ENCODE data around the gene ARHGDIB.

Gene ARHGDIB

DNA sequence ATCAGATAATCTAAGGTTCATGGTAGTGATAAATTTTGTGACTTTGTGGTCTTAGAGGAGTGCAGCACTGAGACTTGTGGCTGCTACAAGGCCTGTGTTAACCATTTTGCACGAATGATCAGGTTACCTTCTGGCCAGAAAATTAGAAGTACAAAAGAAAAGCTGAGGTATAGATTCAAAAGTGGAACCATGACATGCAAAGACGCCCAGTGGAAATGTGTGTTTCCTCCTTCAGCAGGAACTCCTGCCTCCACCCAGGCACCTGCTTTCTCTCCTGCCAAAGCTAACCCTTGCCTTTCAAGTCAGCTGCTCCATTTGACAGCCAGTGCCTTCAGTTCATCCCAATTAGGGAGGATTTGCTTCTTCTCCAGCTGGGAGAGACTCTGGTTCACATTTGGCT lies 21.6 kb upstream of the ARHGDIB start:
- DNase-seq (ENCODE audit: low spot score), result no peak

DNA sequence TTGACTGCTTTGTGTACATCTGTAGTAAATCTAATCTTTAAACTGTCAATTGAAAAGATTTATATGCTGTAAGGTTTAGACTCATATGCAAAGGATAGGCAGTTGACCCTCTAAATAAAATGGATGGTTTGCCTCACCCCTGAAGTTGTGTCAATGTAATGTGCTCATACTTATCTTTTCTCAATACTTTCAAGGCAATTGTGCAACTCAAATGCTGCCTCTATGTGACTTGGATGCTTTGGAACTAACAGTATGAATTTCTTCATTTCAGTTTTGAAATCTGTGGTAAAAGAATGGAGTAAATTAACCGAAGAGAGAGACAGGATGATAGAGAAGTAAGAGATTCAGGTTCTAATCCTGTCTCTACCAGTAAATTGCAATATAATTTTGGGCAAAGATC lies 21.2 kb upstream of the ARHGDIB start:
- no peak for DNase-seq (ENCODE audit: low spot score)

DNA sequence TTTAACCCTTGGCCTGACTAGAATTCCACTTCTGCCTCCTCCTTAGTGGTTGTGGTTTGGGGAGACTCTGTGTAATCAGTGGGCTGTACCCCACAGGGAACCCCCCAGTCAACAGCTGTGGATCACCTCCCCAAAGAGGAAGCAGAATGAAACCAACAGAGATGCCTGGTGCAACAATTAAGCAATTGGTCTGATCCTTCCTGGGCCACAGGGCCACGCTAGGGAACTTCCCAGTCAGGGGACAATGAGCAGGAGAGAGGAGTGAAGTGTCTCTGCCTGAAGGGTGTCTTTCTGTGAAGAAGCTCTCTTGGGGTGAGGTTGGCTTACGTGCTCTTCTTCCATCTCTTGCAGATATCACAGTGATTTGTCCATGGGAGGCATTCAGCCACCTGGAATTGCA lies 19.6 kb upstream of the ARHGDIB start:
- no peak for DNase-seq (ENCODE audit: low spot score)

DNA sequence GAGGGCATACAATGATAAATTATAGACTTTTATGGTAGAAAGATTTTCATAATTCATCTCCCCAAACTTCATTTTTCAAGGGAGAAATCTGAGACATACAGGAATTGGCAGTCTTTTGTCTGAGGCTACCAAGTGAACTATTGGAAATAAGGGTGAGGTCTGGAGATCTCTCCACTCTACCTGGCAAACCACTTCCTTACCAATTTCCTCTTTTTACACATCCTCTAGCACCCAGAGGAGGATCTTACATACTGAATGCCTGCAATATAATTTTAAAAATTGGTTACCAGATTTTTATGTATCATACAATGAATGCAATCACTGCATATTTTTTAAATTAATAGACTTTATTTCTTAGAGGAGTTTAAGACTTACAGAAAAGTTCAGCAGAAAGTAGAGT lies 18.1 kb upstream of the ARHGDIB start:
- DNase-seq (ENCODE audit: low spot score), result no peak

DNA sequence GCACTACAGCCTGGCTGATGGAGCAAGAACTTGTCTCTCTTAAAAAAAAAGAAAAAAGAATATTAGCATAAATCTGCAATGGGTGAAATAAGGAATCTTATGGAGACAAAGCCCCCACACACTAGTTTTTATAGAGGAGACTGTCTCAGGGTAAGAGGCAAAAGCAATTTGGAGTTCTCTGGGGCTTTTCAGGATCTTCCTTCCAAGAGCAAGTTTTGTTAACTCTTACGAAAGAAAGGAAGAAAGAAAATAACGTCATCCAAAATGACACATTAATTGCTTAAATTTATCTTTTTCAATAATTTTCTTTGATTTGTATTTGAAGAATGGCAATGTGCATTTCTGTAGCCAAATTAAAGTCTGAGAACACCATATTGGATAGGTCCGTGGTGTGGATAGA lies 15.3 kb upstream of the ARHGDIB start:
- no peak for DNase-seq (ENCODE audit: low spot score)

DNA sequence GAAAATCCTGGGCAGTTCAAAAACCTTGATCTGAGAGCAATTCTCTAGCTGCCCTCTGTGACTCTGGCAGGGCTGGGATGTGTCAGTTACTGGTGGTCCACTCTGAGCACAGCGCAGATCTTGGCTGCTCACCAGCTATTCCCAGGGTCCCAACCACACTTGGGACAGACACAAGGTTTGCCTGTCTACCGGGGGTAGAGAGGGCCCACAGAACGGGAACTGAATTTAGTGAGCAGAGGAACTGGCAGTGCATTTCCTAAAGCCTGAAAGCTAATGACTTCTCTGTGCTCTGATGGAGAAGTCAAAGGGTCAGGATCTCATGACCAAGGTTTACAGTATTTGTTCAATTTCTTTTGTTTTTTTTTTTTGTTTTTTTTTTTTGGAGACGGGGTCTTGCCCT lies 14.1 kb upstream of the ARHGDIB start:
- DNase-seq (ENCODE audit: low spot score), result no peak

DNA sequence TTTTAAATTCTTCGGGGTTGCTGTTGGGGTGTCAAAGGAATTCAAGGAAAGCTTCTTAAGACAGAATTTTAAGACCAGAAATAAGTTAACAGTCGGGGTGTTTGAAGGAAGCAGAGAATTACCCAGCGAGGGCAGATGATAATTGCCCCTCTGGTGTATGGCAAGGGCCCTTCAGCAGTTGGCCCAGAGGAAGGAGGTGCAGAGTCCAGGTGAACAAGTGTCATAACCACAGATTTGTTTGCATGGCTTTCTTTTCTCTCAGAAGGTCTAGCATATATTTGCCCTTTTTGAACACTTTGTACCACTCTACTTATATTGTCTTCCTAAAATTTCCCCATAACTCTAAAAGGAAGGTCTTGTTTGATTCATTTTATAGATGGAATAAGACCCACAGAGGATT lies 13.2 kb upstream of the ARHGDIB start:
- DNase-seq (ENCODE audit: low spot score), result no peak

DNA sequence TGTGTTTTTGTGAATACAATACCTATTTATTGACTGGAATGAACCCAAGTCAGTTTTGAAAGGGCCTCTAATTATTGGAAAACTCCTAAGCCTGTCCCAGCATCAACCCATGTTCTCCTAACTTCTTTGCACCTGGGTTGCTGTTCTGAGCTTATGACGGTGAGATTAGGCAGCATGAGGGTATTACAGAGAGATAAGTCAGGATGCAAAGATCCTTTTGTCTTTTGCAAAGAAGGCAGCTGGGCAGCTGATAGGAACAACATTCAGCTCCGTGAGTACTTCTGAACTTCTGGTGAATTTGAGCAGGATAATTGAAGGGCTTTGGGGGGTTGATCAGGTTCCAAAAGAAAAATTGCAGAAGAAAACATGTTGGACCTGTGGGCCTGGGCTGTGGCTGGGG lies 11.4 kb upstream of the ARHGDIB start, which contains the start of gene PDE6H:
Gene PDE6H (plus strand): TSS at position 227 of the 400 bp plus-strand sequence. CDS start 4,971 bp downstream, outside the sequence.
- DNase-seq (ENCODE audit: low spot score), result no peak

DNA sequence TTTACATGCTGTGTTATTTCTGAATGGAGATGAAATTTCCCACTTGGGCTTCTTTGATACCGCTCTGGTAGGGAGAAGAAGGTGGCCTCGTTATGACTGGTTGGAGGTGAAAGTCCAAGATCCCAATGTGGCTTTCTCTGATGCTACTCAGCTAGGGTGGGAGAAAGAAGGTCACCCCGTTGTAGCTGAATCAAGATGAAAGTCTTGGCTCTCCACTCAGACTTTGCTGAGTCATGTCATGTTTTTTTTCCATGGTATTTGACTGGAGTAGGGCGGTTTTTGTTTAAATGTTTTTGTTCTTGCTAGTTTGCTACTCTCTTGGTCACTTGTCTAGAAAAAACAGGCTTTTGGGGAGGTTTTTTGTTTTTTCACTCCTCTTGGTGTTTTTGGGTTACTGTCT lies 9.1 kb upstream of the ARHGDIB start:
- no peak for DNase-seq (ENCODE audit: low spot score)

DNA sequence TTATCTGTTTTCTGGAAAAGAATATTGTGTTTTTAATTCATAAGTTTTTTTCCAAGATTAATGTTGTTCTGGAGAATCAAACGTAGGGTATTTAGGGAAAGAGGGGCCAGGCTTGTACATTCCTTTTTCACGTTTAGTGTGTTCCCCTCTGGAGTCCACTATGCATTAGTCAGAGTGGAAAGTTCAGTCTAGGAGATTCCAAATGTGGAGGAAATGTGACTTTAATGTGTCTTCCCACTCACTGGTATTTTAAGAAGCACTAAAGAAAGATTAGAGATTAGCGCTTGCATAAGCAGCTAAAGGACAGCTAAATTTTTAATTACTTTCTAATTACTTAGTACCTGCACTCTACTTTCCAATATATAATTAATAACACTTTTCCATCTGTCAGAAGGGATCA lies 7.1 kb upstream of the ARHGDIB start:
- no peak for DNase-seq (ENCODE audit: low spot score)

DNA sequence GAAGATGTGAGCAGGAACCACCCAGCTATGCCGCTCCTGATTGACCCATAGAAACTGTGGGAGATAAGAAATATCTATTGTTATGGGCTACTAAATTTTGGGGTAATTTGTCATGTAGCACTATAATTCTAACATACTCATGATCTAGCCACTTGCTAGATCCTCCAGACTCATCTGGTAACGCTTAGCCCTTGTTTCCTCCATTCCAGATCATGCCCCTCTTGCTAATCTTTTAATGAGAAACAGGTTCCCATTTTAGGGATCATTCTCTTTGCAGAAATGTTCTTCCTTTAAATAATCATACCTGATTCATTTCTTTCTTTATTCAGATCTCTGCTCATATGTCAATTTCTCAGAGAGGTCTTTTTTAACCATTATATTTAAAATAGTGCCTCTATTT lies 3.8 kb upstream of the ARHGDIB start:
- DNase-seq (ENCODE audit: low spot score), result no peak

DNA sequence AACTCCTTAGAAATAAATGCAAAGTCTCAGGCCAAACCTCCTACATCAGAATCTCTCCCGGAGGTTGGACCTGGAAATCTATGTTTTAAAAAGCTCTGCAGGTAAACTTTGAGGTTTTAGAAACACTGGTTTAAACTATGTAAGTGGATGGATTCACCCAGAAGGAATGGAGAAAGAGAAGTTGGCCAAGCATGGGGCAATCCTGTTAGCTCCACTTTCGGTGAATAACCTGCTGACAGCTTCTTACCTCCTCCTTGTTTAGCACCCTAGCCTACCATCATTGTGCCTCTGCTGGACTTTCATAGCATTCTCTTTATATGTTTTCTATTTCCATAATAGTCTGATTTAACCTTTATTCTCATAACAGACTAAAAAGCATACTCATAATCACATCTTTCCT lies 3.0 kb upstream of the ARHGDIB start:
- DNase-seq (ENCODE audit: low spot score), result no peak

DNA sequence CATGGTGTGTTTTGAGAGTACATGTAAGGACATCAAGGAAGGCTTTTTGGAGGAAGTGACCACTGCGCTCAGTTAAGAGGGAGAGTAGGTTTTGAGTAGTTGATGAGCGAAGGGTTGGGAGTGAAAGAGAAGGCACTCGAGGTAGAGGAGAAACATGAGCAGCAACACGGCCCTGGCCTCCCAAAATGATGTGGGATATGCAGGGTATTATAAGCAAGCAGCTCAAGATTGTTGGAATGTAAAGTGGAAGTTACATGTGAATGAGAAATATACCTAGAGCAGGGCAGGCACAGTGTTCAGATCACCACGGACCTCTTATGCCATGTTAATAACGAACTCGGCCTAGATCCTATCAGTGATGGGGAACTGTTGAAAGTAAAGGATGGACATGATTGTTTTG lies 2.1 kb upstream of the ARHGDIB start:
- no peak for DNase-seq (ENCODE audit: low spot score)

DNA sequence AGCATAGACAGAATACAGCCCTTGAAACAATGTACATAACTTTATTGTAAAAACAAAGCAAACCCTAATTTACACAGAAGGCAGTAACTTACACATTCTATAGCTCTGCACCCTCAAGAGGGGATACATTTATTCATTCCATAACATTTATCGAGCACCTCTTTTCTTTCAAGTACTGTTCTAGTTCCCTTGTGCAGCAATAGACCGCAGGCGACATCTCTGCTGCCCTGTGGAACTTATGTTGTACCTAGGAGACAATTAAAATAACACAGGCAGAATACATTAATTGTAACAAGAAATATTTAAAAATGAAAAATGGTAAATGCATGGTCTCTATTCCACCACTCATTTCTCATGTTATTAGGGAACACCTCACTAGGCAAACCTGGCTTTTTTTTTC lies 1.4 kb upstream of the ARHGDIB start:
- no peak for DNase-seq (ENCODE audit: low spot score)

DNA sequence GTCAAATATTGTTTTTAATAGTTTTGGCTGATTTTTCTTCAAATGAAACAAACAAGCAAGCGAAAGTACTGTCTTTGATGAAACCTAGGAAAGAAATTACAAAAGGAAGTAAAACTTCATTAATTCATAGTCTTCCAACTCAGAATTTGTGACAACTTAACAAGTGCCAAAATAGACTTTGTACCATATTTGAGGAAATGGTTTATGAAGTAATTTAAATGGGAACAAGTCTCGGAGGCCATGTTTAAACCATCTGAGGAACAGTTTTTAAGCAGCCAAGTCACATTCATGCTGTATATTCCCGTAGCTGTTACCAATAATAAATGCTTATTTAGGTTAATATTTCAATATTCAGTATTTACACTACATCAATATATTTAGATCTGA lies 745 bp upstream of the ARHGDIB start:
- DNase-seq (ENCODE audit: low spot score), result no peak

DNA sequence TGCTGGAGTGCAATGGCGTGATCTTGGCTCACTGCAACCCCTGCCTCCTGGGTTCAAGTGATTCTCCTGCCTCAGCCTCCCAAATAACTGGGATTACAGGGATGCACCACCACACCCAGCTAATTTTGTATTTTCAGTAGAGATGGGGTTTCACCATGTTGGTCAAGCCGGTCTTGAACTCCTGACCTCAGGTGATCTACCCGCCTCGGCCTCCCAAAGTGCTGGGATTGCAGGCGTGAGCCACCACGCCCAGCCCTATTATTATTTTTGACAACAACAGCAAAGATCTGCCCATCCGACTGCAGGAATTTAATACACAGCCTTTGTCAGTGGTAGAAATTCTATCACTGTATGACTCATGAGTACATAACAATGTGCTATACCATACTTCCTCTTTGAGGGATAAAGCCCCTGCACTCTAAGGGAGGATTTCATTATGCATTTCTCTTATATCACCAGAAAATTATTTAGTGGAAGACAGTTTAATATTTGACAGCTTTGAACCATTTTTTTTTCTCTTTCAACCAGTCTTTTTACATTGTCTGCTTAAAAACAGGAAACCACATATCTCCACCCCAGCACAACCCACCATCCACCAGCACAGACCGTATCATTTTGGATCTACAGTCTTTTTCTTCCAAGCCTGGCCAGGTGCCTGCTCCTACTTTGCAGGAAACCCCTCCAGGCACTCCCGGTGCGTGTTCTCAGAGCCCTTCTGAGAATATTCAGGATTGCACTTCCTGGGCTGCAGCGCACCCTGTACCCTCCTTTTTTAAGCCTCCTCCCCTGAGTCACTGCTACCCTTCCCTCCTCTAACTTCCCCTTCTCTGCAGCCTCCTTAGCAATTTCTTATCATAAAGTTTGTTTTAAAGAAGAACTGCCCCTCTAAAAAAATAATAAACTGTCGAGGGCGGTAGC lies 594 bp downstream of the ARHGDIB start:
- DNase-seq (ENCODE audit: low spot score), result peak; percentile 39

DNA sequence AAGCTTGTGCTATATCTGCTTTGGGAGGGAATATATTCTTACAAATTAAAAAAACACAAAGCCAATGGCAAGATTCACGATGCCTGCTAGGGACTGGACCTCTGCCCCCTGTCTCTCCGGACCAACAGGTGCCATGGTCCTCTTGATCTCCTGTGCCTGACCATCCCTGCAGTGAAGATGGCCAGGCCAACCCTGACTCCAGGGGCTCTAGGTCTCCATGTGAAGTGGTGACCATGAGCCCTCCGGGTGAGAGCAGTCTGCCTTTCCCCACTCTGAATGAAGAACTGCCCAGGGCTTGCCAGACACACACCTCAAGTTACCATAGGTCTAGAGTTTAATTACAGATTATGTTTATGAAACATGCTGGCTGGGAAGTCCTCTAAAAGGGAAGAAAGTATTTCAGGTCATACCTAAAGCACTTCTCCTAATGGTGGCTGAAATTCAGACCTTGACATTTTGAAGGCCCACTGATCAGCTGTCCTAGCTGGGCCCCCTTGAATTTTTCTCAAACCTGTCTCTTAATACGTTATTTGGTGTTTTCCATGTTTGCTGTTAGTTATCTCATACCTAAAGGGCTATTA lies 1.4 kb downstream of the ARHGDIB start:
- DNase-seq (ENCODE audit: low spot score), result peak; percentile 17

DNA sequence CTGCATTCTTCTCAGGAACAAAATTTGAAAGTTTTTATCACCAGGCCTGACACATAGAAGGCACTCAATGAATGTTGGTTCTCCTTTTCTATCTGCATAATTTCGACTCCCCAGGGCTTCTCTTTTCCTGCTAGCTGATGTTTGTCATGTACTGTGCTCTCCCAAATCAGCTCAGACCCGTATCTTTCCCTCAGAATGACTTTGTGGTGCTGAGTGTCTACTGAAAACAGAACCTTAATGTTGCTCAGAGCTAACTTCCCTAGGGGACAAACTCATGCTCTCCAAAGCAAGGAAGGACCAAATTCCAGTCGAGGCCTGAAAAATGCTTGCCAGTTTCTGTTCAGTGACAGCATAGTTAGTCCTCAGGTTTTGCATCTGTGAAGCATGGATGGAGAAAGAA lies 1.9 kb downstream of the ARHGDIB start:
- peak; percentile 47 for DNase-seq (ENCODE audit: low spot score)

DNA sequence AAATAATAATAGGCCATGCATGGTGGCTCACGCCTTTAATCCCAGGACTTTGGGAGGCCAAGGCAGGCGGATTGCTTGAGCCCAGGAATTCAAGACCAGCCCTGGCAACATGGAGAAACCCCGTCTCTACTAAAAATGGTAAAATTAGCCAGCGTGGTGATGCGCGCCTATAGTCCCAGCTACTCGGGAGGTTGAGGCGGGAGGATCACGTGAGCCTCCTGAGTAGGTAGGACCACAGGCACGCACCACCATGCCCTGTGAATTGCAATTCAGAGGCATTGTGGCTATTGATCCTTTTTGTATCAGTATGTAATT lies 2.3 kb downstream of the ARHGDIB start:
- DNase-seq (ENCODE audit: low spot score), result peak; percentile 35

DNA sequence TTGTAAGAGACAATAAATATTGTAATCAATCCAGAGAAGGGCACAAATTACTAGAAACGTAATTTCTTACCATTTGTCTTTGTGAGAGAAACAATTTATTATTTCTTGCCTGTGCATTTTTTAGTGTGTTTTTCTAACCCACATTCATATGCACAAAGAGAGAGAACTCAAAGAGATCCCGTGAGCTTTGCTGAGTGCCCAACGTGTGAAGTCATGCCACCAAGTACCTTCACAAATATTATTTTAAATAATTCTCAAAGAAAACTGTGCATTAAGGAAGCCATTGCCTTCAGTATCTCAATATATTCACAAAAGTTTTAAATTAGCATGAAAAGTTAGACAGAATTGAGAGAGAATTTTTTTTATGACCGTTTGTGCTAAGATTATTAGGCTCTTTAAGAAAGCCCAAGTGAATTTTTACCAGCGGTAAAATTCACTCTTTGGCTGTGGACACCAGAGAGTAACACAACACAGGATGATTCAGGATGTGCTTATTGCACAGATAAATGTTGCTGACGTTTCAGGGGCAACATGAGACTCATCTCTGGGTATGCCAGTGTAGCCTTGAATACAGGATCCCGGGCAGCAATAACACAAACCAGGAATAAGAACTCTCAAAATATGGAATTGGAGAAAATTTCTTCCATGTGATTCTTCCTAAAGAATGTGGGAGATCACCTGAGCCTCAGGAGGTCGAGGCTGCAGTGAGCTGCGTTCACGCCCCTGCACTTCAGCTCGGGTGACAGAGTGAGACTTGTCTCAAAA lies 2.9 kb downstream of the ARHGDIB start:
- peak; percentile 76 for DNase-seq (ENCODE audit: low spot score)

DNA sequence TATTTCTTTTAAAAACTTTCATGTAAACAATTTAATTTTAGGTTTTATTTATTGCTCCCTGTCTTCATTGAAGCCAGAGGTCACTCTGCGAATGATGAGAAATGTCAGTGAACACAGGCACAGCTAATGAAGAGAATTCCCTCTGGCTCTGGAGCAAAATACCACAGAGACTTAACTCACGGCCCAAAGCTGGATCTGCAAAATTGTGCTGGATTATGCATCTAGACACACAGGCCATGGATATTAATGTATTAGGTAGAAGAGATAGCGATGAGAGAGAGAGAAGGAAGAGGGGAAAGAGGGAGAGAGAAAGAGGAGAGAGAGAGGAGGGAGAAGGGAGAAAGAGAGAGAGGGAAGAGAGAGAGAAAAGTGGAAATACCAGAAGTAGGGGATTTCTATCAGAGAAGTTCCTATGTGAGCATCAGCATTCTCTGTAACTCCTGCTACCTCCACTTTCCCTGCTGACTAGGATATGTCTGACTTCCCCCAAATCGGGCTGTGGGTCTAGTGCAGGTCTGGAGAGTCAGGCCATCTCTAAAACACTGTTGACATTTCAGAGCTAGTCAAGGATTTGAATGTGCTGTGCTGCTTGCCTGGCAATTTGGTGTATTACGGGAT lies 3.7 kb downstream of the ARHGDIB start:
- peak; percentile 33 for DNase-seq (ENCODE audit: low spot score)

DNA sequence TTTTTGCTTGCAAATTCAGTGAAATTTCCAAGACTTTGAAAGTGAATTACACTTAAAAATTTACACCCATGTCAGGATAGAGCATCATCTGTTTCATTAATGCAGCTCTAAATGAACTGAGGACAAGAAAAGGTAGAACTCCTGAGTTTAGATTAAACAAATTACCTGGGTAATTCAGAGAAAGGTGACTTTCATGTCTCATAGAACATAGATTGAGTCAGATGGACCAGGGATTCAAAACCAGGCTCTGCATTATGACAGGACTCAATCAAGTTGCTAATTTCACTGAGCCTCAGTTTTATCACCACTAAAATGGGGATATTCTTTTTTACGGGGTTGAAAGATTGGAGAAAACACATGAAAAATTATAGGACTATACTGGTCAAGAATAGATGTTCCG lies 4.5 kb downstream of the ARHGDIB start:
- no peak for DNase-seq (ENCODE audit: low spot score)

Measured in hematopoietic multipotent progenitor cell treated with erythropoietin and hydrocortisone succinate and interleukin-3 and kit ligand, for 17 days (in vitro differentiated cells).